Measurements from ENCODE around the gene PROX1.

GRCh38 chr1:213976665-213977485, 10.9 kb upstream of the PROX1 start:
- TF ChIP-seq EP300 (IDR thresholded peaks at IDR 0.05; ENCODE audit: borderline replicate concordance) (no peak), TCF12 (IDR thresholded peaks at IDR 0.05; ENCODE audit: low read depth) (no peak), TAF1 (IDR thresholded peaks at IDR 0.05; ENCODE audit: low read depth) (no peak), ZBTB7A (IDR thresholded peaks at IDR 0.05; ENCODE audit: low read depth) (no peak), REST (IDR thresholded peaks at IDR 0.05; ENCODE audit: low read depth) (no peak), EGR1 (IDR thresholded peaks at IDR 0.05) (no peak), USF1 (IDR thresholded peaks at IDR 0.05) (no peak), MAX (IDR thresholded peaks at IDR 0.05) (no peak), TEAD4 (IDR thresholded peaks at IDR 0.05) (no peak), YY1 (IDR thresholded peaks at IDR 0.05; ENCODE audit: low read depth) (no peak), CEBPB (IDR thresholded peaks at IDR 0.05) (no peak), FOXM1 (IDR thresholded peaks at IDR 0.05; ENCODE audit: borderline replicate concordance, low read depth) (no peak), RAD21 (IDR thresholded peaks at IDR 0.05; ENCODE audit: low read depth) (no peak), CREB1 (IDR thresholded peaks at IDR 0.05; ENCODE audit: low read depth) (no peak)
